GM19452 (cell line): Measurements from ENCODE around the gene SPATA4.
A peak's percentile ranks its signal among the peaks of the same experiment; 100 is the strongest.
"Not testable (repeated sequence)": the region's sequence is repeated elsewhere in the genome, so short reads cannot be mapped to it uniquely, and the experiment has no call there.

Experiments used
- ATAC-seq: cut with Tn5 transposase; IDR thresholded peaks from one replicate; pipeline ENCODE4 v1.9.1; 2021; ENCODE audit not compliant: unreplicated experiment

SPATA4 gene

DNA sequence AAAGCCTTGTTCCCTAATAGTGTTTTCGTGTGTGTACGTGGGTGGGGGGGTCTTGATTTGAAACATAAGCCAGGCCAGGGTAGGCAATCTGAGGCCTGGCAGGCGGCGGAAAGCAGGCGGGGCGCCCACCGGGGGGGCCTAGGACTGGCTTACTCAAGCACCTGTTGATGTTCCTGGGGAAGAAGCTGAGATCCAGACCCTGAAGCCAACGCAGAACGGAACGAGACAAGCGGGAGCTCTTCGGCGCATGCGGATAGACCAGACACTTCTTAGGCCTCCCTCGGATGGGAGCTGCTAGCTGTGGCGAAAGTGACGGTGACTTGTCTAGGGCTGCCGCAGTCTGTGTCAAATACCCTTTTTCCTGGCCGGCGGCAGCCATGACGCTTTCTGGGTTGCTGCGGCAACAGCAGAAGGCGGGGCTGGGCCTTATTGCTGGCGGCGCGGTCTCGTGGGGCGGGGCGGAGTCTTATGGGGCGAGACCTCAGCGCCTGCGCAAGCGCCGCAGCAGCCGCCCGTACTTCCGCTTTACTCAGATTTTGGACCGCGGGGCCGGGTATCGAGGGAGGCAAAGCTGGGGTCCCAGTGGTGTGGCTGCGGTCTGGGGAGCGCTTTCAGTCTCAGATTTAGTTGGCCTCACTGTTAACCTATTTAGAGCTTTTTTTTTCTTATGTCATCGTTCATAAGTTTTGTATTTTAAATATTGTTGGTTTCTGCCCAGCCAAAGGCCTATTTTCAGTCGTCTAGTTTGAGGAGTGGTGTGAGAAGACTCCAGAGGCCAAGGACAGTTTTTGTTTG lies at the start of gene SPATA4:
Gene SPATA4, minus strand, starts transcription at position 402 of the 795 bp plus-strand sequence. Its CDS starts 23 bp downstream, at position 379.
- ATAC-seq = peak; percentile 99

DNA sequence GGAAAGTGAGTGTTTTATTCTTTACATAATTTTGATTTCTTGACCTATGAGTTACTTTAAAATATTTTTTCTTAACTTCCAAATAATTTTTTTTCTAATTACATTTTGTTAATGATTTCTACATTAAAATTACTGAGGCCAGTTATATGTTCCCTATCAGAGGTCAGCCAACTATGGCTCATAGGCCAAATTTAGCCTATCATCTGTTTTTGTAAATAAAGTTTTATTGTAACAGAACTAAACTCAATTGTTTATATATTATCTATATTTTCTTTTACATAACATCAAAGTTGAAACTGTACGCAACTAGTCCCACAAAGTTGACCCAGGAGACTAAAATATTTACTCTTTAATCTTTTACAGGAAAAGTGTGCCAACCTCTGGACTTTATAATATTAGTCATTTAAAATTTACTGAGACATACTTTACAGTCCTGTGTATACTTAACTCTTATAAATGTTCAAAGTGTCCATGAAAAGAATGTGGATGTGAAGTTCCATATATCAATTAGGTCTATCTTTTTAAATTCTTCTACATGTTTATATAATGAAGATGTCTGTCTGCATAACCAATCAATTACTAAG lies 47.5 kb upstream of the SPATA4 start:
- ATAC-seq = no peak

DNA sequence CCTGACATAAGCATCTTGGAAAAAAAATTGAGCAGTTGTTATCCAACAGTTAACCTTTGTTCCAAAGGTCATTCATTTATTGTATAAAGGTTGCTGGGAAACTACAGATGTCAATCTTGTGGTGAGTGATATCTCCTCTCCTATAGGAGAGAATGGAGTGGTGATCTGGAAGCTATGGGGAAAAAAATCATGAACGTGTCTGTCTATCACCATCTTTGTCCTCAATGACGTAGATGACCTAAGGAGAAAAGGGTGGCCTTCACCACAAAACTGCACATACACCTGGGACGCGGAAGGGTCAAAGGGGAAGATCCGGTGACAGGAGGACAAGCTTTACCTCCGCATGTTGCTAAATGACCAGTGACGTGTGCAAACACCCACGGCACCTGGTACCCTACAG lies 46.3 kb upstream of the SPATA4 start:
- no peak for ATAC-seq

DNA sequence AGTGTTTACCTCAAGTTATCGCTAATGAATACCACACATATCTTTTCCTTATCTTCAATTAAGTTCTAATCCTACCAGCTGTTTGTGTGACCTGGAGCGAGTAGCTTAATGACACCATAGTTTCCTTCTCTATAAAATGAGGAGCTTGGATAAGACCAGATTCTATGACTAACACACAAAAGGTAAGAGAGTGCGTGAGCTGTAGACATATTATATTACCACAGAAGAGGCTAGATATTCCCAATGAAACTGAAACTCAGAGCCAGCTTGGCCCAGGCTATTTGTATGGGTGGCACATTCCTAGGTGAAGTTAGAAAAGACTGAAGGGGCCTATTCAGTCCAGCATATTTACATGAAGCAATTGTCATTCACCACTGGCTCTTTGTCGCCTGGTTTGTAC lies 43.4 kb upstream of the SPATA4 start:
- ATAC-seq = no peak

DNA sequence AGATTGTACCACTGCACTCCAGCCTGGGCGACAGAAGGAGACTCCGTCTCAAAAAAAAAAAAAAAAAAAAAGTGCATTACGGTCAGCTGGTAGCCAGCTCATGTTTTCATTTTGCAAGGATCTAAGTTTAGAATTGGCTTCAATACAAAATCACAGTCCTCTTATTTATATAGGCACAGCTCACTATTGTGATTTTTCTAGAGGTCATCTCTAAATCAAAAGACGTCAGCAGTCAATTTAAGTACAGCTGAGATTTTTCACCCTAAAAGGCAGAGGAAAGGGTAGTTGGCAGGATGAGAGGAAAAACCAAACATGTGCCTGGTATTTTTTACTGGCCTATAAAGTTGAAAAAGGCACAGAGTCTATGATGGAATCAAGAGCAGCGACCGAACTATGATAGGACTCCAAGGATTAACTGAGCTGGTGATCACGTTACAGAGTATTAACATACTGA lies 42.8 kb upstream of the SPATA4 start:
- no peak for ATAC-seq

DNA sequence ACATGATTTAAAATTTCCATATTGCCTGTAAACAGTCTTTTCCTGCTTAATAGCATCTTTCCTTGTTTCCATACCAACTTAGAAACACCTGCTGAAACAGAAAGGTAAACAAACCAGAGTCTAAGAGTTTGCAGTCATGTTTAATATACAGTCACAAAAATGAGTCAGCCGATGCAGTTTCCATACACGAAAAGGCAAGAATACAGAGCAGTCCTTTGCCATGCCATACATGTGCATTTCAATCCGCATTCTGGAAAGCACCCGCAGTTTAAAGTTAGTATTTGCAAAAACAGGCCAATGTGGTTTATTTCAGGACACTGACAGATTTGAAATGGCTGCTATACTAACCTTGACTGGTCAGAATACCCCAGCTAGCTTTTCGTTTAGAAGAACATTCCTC lies 41.6 kb upstream of the SPATA4 start:
- ATAC-seq = no peak

DNA sequence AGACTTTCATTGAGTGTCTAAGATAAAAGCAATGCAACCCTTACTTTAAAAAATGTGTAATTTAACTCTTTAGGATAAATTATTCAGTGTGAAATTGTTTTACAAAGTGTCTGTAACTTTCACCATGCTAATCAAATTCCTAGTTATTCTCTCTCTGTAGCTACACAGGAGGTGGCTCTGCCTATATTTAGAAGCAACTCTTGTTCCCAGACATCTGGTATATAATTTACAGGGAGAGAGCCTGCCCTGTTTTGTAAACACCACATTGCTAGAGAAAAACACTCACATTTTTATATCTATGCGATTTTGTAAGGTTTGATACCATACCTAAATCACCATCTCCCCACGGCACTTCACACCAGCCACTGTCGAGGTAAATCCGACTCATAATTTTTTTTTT lies 35.5 kb upstream of the SPATA4 start:
- no peak for ATAC-seq

DNA sequence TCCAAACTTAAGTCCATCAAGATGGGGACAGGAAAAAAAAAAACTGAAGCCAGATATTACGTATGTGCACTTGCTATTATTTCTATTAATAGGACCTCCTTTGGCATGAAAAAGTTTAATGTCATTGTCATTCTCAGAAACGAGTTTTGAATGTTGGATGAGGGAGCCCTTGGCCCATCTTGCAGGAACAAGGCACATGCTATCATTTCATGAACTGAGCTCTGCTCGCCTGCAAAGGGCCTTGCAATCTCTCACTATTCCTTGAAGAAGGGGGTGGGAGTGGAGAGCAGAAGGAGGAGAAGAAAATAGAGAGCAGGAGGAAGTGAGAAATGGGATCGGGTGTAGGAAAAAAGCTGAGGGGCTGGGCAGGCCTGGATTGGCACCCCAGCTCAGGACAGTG lies 34.3 kb upstream of the SPATA4 start:
- ATAC-seq = no peak

DNA sequence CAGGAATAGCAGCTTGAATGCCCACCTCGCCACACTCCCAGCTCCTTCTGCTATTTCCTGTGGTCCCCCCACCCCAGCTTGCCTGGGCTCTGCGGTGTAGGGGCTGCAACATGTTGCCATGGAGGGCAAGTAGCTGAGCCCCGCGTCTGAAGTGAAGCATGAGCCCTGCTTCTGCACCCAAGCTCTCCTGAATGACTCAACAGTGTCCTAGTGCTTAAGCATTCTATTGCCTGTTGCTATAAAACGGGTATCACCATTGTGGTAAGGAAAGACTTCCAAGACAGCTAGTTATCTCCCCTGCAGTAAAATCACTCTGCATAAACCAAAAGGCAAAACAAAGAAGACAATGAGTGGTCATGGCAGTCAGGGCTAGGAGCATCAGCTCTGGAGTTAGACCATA lies 31.4 kb upstream of the SPATA4 start:
- no peak for ATAC-seq

DNA sequence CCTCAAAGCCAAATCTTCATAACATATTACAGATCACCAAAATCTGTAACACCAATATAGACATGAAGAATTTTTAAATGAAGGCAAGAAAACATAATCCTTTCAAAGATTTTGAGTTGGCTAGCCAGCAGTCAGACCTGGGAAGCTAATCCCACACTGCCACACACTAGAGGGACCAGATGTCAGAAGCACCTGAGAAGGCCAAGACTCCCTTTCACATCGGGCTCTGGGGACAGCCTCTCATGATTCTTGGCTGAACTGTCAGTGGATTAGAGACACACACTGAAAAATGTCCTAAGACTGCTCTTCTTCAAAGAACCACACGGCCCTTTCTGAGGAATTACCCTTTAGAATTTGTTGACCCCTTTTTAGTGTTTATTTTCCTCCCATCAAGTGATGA lies 28.2 kb upstream of the SPATA4 start:
- no peak for ATAC-seq

DNA sequence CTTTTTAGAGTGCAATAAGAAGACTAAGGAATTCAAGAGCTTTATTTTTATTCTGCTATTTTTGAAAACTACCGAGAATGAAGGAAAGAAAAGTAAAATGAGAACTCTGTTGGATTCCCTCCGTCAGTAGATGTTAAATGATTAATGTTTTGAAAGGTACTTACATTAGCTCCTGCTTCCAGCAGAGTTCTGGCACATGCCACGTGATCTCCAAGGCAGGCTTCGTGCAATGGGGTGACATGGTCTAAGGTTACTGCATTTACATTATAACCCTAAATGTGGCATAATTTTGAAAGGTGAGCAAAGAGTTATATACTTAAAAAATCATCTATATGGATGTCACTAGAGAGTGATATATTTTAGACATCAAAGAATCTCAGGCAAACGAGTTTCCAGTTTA lies 26.8 kb upstream of the SPATA4 start:
- no peak for ATAC-seq

DNA sequence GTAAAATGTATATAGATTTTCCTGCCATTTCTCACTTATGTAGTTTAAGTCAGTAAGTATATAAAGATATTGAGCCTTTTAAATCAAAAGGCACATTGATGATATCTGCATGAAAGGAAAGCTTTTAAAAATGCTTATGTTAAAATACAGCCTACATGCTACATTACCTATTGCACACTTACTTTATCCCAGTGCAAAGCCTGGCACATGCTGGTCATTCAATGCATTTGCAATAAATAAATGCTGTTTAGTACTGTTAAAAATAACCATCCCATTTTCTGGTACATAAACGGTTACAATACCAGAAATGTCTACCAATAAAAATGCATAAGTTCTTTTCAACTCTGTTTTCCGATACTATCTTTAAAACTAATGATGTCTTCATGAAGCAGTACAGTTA lies 22.1 kb upstream of the SPATA4 start:
- no peak for ATAC-seq

DNA sequence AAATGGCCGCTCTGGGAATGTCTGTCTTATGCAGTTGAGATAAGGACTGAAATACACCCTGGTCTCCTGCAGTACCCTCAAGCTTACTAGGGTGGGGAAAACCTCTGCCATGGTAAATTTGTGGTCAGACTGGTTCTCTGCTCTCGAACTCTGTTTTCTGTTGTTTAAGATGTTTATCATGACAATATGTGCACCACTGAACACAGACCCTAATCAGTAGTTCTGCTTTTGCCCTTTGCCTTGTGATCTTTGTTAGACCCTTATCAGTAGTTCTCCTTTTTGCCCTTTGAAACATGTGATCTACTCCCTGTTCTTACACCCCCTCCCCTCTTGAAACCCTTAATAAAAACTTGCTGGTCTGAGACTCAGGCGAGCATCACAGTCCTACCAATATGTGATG lies 17.0 kb upstream of the SPATA4 start:
- ATAC-seq = not testable (repeated sequence)

DNA sequence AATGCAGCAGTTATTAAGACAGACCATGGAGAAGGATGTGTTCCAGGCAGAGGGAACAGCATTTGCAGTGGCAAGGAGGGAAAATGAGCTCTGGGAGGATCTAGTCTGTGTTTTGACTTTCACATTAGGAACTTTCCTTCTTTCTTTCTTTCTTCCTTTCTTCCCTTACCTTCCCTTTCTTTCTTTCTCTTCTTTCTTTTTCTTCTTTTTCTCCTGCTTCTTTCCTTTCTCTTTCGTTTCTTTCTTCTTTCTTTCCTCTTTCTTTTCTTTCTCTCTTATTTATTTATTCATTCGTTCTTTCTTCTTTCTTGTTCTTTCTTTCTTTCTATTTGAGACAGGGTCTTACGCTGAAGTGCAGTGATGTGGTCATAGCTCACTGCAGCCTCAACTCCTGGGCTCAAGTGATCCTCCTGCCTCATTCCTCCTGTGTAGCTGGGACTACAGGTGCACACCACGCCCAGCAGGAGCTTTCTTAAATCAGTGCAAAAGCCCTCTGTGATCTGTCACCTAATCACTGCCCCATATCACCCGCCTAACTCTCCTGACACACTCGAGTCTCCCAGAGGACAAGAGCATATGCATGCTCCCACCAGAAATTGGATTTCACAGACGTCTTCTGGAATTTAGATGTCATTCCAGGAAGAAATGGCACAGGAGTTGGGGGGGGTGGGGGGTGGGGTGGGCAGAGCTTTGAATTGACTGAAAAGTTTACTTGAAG lies 15.4 kb upstream of the SPATA4 start:
- no peak for ATAC-seq

DNA sequence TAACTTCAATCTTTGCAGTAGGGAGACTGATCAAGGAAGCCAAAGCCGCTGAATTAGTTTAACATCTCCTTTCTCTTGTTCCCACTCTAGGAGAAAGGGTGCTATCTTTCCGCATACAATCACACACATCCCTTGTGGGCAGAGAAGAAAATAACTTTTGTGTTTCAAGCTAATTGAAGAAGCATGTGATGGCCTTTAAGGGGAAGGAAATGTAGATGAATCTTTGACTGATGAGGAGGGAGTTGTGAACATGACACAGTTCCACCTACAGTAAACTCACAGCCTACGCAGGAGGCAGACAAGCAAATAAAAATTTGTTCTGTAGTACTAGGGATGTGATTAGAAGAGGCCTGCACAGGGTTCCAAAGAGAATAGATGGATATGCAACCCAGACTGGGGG lies 14.7 kb upstream of the SPATA4 start:
- no peak for ATAC-seq

DNA sequence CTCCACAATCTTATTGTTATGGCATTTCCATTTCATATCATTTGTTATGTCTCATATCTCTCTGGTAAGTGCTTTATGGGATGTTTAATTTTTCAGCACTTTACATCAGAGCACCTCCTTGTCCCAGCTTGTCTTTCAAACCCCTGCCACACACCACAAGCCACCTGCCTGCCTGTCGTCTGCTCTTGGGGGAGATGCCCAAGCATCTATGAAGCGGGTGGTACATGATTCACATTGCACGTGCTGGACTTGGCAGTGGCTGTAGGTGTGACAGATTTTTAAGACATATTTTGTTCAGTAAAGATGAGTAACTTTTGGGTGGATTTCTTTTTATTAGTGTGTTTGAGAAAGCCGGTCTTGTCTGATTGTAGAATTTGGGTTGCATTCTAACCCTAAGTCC lies 14.2 kb upstream of the SPATA4 start:
- no peak for ATAC-seq

DNA sequence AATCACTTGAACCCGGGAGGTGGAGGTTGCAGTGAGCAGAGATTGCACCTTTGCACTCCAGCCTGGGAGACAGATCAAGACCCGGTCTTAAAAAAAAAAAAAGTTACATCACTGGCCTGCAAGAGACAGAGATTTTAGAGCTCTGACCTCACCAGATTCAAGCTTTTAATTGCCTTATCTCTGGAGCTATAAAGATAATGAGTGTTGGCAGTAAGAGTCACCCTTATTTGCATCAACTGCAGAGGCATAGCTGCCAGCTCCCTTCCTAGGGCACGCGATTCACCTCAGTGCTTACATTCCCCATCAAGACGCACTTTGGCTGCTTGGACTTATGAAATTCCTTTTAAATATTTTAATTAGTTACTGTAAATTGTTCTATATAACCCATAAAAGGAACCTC lies 12.5 kb upstream of the SPATA4 start:
- no peak for ATAC-seq

DNA sequence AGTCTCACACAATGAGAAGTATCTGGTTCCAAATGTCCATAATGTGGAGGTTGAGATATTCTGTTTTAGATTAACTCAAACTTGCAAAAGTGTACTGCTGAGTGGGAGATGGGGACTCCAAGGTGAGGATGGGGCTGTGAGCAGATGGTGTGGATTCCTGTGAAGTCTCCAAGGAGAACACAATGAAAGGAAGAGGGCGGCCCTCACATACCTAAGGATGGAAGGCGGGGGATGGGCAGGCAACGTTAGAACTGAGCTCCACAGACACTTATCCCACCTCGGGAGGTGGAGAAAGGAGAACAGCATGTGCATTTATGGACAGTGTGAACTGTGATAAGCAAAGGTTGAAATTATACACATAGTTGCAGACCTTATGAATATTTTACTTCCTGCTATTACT lies 9.9 kb upstream of the SPATA4 start:
- no peak for ATAC-seq

DNA sequence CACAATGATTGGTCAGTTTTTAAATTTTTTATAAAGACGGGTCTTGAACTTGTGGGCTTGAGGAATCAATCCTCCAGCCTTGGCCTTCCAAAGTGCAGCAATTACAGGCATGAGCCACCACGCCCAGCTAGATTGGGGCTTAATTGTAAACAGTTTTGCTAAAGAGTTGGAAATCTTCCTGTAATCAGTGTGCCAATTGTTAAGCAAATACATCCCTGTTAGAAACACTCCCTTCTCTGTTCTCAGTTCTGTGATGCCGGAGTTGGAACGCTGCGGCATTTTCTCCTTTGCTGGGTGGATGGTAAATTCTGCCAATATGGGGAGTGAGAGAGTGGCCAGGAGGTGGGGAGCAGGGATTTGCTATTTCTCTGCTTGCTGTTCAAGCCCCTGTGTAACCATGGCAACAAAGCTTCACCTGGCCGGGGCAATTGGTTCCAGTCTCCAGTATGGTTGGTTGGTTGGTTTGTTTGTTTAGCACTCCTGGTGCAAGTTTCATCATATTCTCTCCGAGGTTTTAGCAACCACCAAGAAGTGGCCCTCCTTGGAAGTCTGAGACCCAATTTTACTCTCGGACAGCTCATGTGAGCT lies 3.0 kb upstream of the SPATA4 start:
- ATAC-seq = no peak

DNA sequence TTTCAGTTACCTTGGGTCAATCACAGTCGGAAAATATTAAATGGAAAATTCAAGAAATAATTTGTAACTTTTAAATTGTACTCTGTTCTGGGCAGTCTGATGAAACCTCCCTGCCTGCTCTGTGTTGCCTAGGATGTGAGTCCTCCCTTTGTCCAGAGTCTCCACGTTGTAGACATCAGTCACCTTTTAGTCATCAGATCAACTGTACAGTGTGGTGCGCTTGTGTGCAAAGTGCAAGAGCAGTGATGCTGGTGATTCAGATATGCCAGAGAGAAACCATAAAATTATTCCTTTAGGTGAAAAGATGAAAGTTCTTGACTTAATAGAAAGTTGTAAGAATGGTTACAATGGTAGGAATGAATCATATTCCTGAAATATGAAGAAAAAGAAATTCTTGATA lies 1.4 kb downstream of the SPATA4 start:
- ATAC-seq = no peak

DNA sequence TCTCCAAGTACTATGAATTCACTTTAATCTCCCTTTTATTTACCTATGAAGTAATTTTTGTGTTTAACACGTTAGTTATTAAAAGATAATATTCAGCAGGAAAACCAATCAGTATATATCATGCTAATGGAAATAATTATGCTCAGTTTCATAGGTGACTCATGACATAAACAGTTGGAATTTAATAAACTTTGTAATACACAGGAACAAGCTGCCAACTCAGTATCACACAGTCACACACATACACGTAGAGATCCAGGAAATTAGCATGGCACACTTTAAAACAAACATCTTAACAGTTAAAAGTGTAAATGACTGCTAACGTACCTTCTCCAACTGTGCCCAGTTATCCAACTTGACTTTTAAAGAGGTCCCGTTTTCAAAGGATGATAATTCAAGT lies 2.3 kb downstream of the SPATA4 start:
- no peak for ATAC-seq

DNA sequence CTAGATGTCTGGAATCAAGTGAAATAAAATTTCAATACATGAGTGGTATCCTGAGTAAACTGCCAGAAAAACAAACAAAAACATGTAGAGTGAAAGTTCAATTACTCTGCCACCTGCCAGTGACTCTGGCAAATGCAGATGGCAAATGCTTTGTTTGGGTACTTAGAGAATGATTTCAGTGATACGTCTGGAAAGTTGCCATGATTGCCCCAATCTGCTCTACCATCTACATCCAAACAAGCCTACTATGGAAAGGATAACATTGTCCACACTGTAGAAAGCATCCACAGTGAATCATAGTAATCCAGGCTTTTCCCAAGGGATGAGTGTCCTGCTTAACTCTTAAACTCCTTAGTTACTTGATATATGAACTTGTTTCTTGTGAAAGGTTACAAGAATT lies 3.4 kb downstream of the SPATA4 start:
- ATAC-seq = no peak
